HG03135 (cell line): ENCODE measurements around the gene CPNE4.

Source experiments
- ATAC-seq: cut with Tn5 transposase; IDR thresholded peaks from one replicate; pipeline ENCODE4 v1.9.1; 2021; ENCODE audit warnings: mild to moderate bottlenecking, moderate library complexity; ENCODE audit not compliant: unreplicated experiment

Gene CPNE4

GRCh38 chr3:131883711-131884407 lies 151.0 kb downstream of the CPNE4 start:
- ATAC-seq = no peak

- ATAC-seq = no peak
Measured at GRCh38 chr3:131883086-131883485, 151.7 kb downstream of the CPNE4 start.

- no peak for ATAC-seq
Measured at GRCh38 chr3:131881777-131882176, 153.0 kb downstream of the CPNE4 start.

GRCh38 chr3:131880948-131881347 lies 153.9 kb downstream of the CPNE4 start:
- no peak for ATAC-seq

- ATAC-seq = no peak
Measured at GRCh38 chr3:131868203-131868602, 166.6 kb downstream of the CPNE4 start.

GRCh38 chr3:131856171-131856570 lies 178.6 kb downstream of the CPNE4 start:
- no peak for ATAC-seq

- ATAC-seq = no peak
Measured at GRCh38 chr3:131850223-131850622, 184.6 kb downstream of the CPNE4 start.

GRCh38 chr3:131849616-131850015 lies 185.2 kb downstream of the CPNE4 start:
- no peak for ATAC-seq

- ATAC-seq = no peak
Measured at GRCh38 chr3:131847966-131848510, 186.8 kb downstream of the CPNE4 start.

GRCh38 chr3:131846296-131846924 lies 188.4 kb downstream of the CPNE4 start:
- ATAC-seq = no peak

- ATAC-seq = no peak
Measured at GRCh38 chr3:131843174-131843573, 191.6 kb downstream of the CPNE4 start.

- no peak for ATAC-seq
Measured at GRCh38 chr3:131840156-131840797, 194.5 kb downstream of the CPNE4 start.

- ATAC-seq = no peak
Measured at GRCh38 chr3:131835906-131836305, 198.9 kb downstream of the CPNE4 start.

GRCh38 chr3:131831608-131832007 lies 203.2 kb downstream of the CPNE4 start:
- no peak for ATAC-seq

- ATAC-seq = no peak
Measured at GRCh38 chr3:131821191-131821762, 213.5 kb downstream of the CPNE4 start.

- no peak for ATAC-seq
Measured at GRCh38 chr3:131819381-131820055, 215.3 kb downstream of the CPNE4 start.

GRCh38 chr3:131812433-131812832 lies 222.4 kb downstream of the CPNE4 start:
- no peak for ATAC-seq

GRCh38 chr3:131811481-131811880 lies 223.3 kb downstream of the CPNE4 start:
- ATAC-seq = no peak

GRCh38 chr3:131807822-131808221 lies 227.0 kb downstream of the CPNE4 start:
- ATAC-seq = no peak

GRCh38 chr3:131806736-131807135 lies 228.1 kb downstream of the CPNE4 start:
- no peak for ATAC-seq

- ATAC-seq = no peak
Measured at GRCh38 chr3:131804565-131805133, 230.2 kb downstream of the CPNE4 start.
